Adrenal gland (tissue), 12 donors: Measurements from ENCODE around the gene NAA38. TPM values are rescaled to one million over a fixed set of nuclear protein-coding genes. Genes with fewer than 3 reads are reported as not detected.

Experiments used
- DNase-seq, 7 donors: peaks; one replicate each; pipeline ENCODE4 v3.0.0-alpha.2; 2019 to 2020
- H3K27ac ChIP-seq, 5 donors: fragments of 200-600 bp; sonication (generic) in 4 of 5; 1 replicate in 3 of 5; 2 replicates in 2 of 5; pipeline versions ENCODE4 v1.5.1 to v1.8.0; 2016 to 2020; ENCODE audit warnings: mild to moderate bottlenecking in 1 of 5
- H3K27me3 ChIP-seq: fragments of 200-600 bp; 2 replicates; pipeline ENCODE4 v1.8.0; 2021
- H3K36me3 ChIP-seq, 2 donors: fragments of 200-600 bp; replicated peaks in 1 of 2; 1 replicate in 1 of 2; 2 replicates in 1 of 2; pipeline versions ENCODE4 v1.5.1 to v1.8.0; 2018 to 2022
- H3K4me1 ChIP-seq, 2 donors: fragments of 200-600 bp; replicated peaks in 1 of 2; 1 replicate in 1 of 2; 2 replicates in 1 of 2; pipeline versions ENCODE4 v1.5.1 to v1.8.0; 2018 to 2021
- H3K4me3 ChIP-seq, 4 donors: fragments of 200-600 bp; sonication (generic) in 3 of 4; one replicate each; pipeline ENCODE4 v1.5.1; 2016 to 2018
- H3K9me3 ChIP-seq, 3 donors: fragments of 200-600 bp; sonication (generic) in 1 of 3; replicated peaks in 1 of 3; 1 replicate in 2 of 3; 2 replicates in 1 of 3; pipeline versions ENCODE4 v1.5.1 to v1.8.0; 2016 to 2021
- CTCF ChIP-seq, 6 experiments: fragments of 450-650 bp in 4 of 6; fragments of 200-600 bp in 2 of 6; sonication (generic) in 1 of 6; IDR thresholded peaks; 1 replicate in 5 of 6; 2 replicates in 1 of 6; pipeline versions ENCODE4 v1.5.1 to v1.8.0; 2016 to 2021; ENCODE audit warnings: antibody characterized with exemption in 6 of 6, mild to moderate bottlenecking in 2 of 6, moderate library complexity in 1 of 6
- POLR2A ChIP-seq, 2 donors: fragments of 450-650 bp; IDR thresholded peaks; one replicate each; pipeline ENCODE4 v1.6.1; 2017; ENCODE audit warnings: antibody characterized with exemption in 2 of 2, mild to moderate bottlenecking in 2 of 2, moderate library complexity in 1 of 2
- WGBS, 4 donors: extraction: QIAGEN DNeasy Blood & Tissue Kit in 2 of 4; methylation state at CpG; one replicate each; pipeline versions ENCODE4 v1.1.5 to v1.1.7; 2013 to 2017; 5-methylcytosine and 5-hydroxymethylcytosine counted together
- intact Hi-C, 2 donors: fragments of 100-400 bp; cut with DNase I; formaldehyde crosslinking; loops; one replicate each; pipeline versions ENCODE4 v1.14.1 to v1.15.0; 2022 to 2023
- polyA plus RNA-seq, 3 donors: library from polyadenylated mRNA; stranded (reverse); fragments of 200-250 nt in 2 of 3; fragments of 350-450 nt in 1 of 3; fragmentation: Illumina TruSeq in 1 of 3; extraction: RNeasy Lipid Tissue Mini Kit (QIAGEN cat#74804) in 1 of 3; gene quantifications; one replicate each; pipeline ENCODE4 v1.2.3, GENCODE V29; 2013 to 2014
- total RNA-seq, 9 donors: library from RNA; depleted of rRNA in 4 of 9; stranded (reverse); fragments of >200 nt in 4 of 9; fragments of 120-200 nt in 1 of 9; fragmentation: NEBNext Ultra II Directional in 1 of 9; extraction: Animal tissue kit (Norgen Biotek cat#: 25700) in 1 of 9; gene quantifications; one replicate each; pipeline versions ENCODE4 v1.1.0 to v1.2.4, GENCODE V29; 2013 to 2023
- donor health status: healthy with polysubstance abuse.
- donor health status: Bipolar disorder and iron deficiency.
- donor health status: DM: yes; HTN: yes; CAD: no.
- donor health status: DM: no; HTN: no; CAD: no.
- donor health status: DM: no; HTN: no; CAD: no.
- donor health status: DM: yes; HTN: yes; CAD: no.

NAA38 gene
- total and polyA plus RNA-seq, 12 donors: 34.5 to 424 (median 128) TPM

GRCh38 chr17:7887482-7888183 is 30.3 kb upstream of the NAA38 start:
- Histone ChIP-seq H3K4me1 (peaks cover 38 to 50% of the 10 kb centered on the region in 2 donors), H3K9me3 (no peaks in the 10 kb centered on the region), H3K27me3 (no peaks in the 10 kb centered on the region), H3K27ac (peak overlapping the region; percentile 81 to 93 (median 90)), H3K36me3 (peaks cover 0 to 20% of the 10 kb centered on the region in 2 donors), H3K4me3 (peak overlapping the region in 3 of 4 donors; percentile 29 to 97 (median 38))
- intact Hi-C loops: no loop called here
- peak; percentile 91 to 97 (median 95) for DNase-seq
- 0 to 2% (median 1%) methylated on average over 19 to 35 of the region's 35 CpGs for WGBS, 4 donors
- peak in 1 of 2 donors; percentile 81 for TF ChIP-seq POLR2A (IDR thresholded peaks at IDR 0.05)
- TF ChIP-seq CTCF (IDR thresholded peaks at IDR 0.05): no peak

GRCh38 chr17:7887038-7887481 is 29.7 kb upstream of the NAA38 start:
- intact Hi-C loops: no loop called here
- Histone ChIP-seq H3K9me3 (no peaks in the 10 kb centered on the region), H3K4me1 (peaks cover 38 to 55% of the 10 kb centered on the region in 2 donors)

GRCh38 chr17:7886227-7887037 is 29.1 kb upstream of the NAA38 start:
- no peak for TF ChIP-seq CTCF (IDR thresholded peaks at IDR 0.05)
- TF ChIP-seq POLR2A (IDR thresholded peaks at IDR 0.05): peak in 1 of 2 donors; percentile 13
- no peaks in the 10 kb centered on the region for H3K27me3 ChIP-seq
- H3K27ac ChIP-seq: peak overlapping the region; percentile 35 to 93 (median 90)
- intact Hi-C loops: no loop called here
- peaks cover 38 to 61% of the 10 kb centered on the region in 2 donors for H3K4me1 ChIP-seq
- DNase-seq: peak; percentile 26 to 69 (median 46)
- H3K36me3 ChIP-seq: peaks cover 0 to 12% of the 10 kb centered on the region in 2 donors
- WGBS, 4 donors: 1% methylated on average over 23 to 30 of the region's 30 CpGs
- peak overlapping the region in 3 of 4 donors; percentile 13 to 97 (median 89) for H3K4me3 ChIP-seq
- no peaks in the 10 kb centered on the region for H3K9me3 ChIP-seq

More at GRCh38 chr17:7887038-7887481, 29.7 kb upstream of the NAA38 start:
- Histone ChIP-seq H3K27me3 (no peaks in the 10 kb centered on the region), H3K36me3 (peaks cover 0 to 18% of the 10 kb centered on the region in 2 donors), H3K27ac (peak overlapping the region; percentile 35 to 93 (median 90)), H3K4me3 (peak overlapping the region in 1 of 4 donors; percentile 97)
- DNase-seq: no peak
- peak in 2 of 6 experiments; percentile 10 to 30 for TF ChIP-seq CTCF (IDR thresholded peaks at IDR 0.05)
- TF ChIP-seq POLR2A (IDR thresholded peaks at IDR 0.05): no peak
- 1 to 2% (median 2%) methylated on average over 8 of the region's 8 CpGs for WGBS, 4 donors
